ENCODE measurements around the gene ACTRT2. TPM values are rescaled to one million over a fixed set of nuclear protein-coding genes. Genes with fewer than 3 reads are reported as not detected.

The ACTRT2 gene
- total RNA-seq, 4 donors from 2014 or later, result not detected

DNA sequence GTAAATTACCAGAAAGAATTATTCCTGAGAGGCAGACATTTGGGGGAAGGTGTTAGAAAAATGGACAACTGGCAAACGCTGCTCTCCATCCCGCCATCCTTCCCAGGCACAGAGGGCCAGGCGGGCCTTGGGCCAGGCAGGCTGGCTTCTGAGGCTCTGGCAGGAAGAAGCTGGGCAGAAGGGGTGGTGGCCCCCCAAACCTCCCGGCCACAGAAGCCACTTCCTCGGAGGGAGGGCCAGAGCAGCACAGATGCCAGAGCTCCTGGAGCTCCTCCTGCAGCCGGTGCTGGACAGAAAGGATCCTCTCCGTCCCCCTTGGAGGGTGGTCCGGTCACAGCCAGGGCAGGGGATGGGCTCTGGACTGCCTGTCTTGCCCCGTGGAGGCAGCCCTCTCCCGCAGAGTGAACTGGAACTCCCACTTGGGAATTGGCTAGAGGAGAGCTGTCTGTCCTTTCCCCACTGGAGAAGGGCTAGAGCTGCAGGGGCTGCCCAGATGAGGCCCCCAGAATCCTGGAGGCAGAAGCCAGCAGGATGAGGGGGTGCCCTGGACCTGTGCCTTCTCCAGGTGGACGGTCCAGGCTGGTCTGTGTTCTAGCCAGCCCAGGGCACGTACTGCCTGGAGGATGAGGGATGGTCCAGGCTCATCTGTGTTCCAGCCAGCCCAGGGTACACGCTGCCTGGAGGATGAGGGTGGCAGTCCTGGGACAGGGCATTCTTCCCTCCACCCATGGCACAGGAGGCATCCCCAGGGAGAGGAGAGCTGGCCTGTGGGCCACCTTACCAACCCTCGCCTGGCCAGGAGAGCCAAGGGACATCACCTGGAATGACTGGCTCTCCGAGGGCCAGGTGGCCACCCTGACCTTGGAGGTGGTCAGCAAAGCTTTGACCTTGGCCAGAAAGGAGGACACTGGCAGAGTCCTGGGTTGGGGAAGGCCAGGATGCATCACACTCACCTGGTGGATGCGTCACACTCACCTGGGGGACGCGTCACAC is 47.4 kb upstream of the ACTRT2 start:
- 62% methylated on average over 6 of the region's 18 CpGs for whole genome bisulfite sequencing
- peak; percentile 46 to 64 for DNase-seq (ENCODE audit: low spot score in 2 of 2)

GRCh38 chr1:2974701-2975301 is 46.5 kb upstream of the ACTRT2 start:
- Histone ChIP-seq H3K4me1 (no peaks in the 10 kb centered on the region), H3K27ac (no peak overlapping the region), H3K9me3 (no peaks in the 10 kb centered on the region), H3K4me3 (no peak overlapping the region), H3K27me3 (peaks cover 59% of the 10 kb centered on the region), H3K36me3 (no peaks in the 10 kb centered on the region)
- WGBS, result 68% methylated on average over 15 of the region's 18 CpGs
- DNase-seq (ENCODE audit: low spot score in 2 of 2), result peak; percentile 49 to 67
- TF ChIP-seq POLR2AphosphoS5 (IDR thresholded peaks at IDR 0.05), result no peak
- TF ChIP-seq CTCF (IDR thresholded peaks at IDR 0.05), result no peak
- no peak for TF ChIP-seq EP300 (IDR thresholded peaks at IDR 0.05)
- TF ChIP-seq POLR2A (IDR thresholded peaks at IDR 0.05), result no peak

More for the DNA sequence above, 47.4 kb upstream of the ACTRT2 start:
- Histone ChIP-seq H3K36me3 (no peaks in the 10 kb centered on the region), H3K27me3 (peaks cover 60% of the 10 kb centered on the region), H3K27ac (no peak overlapping the region), H3K9me3 (no peaks in the 10 kb centered on the region), H3K4me3 (no peak overlapping the region), H3K4me1 (no peaks in the 10 kb centered on the region)
- no peak for TF ChIP-seq POLR2AphosphoS5 (IDR thresholded peaks at IDR 0.05)

DNA sequence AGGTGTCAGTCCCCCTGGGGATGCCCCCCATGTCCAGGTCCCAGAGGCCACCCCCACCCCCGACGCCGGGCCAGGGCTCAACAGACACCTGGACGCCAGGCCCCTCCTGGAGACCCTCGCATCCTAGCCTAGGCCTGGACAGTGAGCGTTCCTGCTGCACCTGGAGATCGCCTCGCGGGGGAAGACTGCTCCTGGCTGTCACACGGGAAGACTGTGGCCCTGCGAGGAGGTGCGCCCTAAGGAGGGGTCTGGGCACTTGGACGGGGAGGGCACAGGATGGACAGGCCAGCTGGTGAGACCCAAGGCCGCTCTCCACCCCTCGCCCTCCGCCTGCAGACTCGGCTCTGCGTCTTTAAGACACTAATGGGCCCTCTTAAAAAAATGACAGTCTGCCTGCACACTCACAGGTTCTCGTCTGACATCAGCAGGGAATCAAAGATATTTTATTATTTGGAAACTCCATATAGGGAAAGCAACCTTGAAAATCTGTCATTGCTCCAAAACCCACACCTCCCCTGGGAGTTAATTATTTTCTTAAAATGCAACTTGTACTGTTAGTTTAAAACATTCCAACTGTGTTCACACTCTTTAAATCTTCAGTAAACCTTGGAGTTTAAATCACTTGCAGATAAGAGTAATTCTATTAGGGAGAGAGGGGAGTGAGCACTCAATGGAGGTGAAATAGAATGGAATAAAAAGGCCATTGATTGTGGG is 45.6 kb upstream of the ACTRT2 start:
- WGBS, result 71% methylated on average over 13 of the region's 19 CpGs
- no peak overlapping the region for H3K27ac ChIP-seq
- H3K4me1 ChIP-seq, result no peaks in the 10 kb centered on the region
- H3K27me3 ChIP-seq, result peaks cover 60% of the 10 kb centered on the region
- H3K9me3 ChIP-seq, result no peaks in the 10 kb centered on the region
- no peak for TF ChIP-seq POLR2AphosphoS5 (IDR thresholded peaks at IDR 0.05)
- no peak for TF ChIP-seq POLR2A (IDR thresholded peaks at IDR 0.05)
- no peak overlapping the region for H3K4me3 ChIP-seq
- no peaks in the 10 kb centered on the region for H3K36me3 ChIP-seq
- DNase-seq (ENCODE audit: low spot score in 2 of 2), result peak; percentile 39 to 60

- Histone ChIP-seq H3K27ac (no peak overlapping the region), H3K36me3 (no peaks in the 10 kb centered on the region), H3K4me1 (no peaks in the 10 kb centered on the region), H3K9me3 (no peaks in the 10 kb centered on the region), H3K4me3 (no peak overlapping the region), H3K27me3 (peaks cover 59% of the 10 kb centered on the region)
- WGBS, result 85% methylated on average over 4 of the region's 6 CpGs
- DNase-seq (ENCODE audit: low spot score in 2 of 2), result peak; percentile 32 to 68
- TF ChIP-seq POLR2A (IDR thresholded peaks at IDR 0.05) (no peak), EP300 (IDR thresholded peaks at IDR 0.05) (no peak), POLR2AphosphoS5 (IDR thresholded peaks at IDR 0.05) (no peak), CTCF (IDR thresholded peaks at IDR 0.05) (no peak)
These were observed 45.1 kb upstream of the ACTRT2 start for GRCh38 chr1:2976180-2976562.

DNA sequence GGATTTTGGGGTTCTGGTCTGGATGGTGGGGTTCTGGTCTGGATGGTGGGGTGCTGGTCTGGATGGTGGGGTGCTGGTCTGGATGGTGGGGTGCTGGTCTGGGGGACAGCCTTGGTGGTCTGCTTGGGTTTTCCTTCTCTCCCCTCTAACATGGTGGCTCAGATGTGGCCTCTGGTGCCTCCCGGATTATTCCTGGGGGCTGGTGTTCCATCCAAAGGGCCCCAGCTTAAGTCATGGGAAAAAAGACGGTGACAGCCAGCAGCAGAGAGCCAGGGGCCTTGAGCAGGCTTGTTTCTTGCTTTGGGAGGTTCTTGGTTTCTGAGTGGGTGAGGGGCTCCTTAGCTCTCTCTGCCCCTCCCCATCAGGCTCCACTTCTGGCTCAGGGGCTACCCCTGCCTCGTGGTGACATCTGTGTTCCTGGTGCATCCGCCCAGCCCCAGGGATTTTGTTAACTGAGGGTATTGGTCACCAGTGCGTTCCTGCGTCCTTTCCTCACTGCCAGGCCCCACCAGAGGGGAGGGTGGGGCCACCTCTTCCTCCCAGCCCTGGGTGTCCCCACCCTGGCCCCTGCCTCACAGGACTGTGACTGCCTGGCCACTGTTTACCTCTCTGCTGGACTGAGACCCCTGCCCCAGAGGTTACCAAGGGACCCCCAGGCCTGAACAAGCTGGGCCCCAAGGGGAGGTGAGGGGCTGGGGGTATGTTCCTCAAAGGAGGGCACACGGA is 43.2 kb upstream of the ACTRT2 start:
- DNase-seq (ENCODE audit: low spot score in 2 of 2), result peak; percentile 30 to 56
- Histone ChIP-seq H3K9me3 (no peaks in the 10 kb centered on the region), H3K27me3 (peaks cover 58% of the 10 kb centered on the region), H3K27ac (no peak overlapping the region), H3K36me3 (no peaks in the 10 kb centered on the region), H3K4me1 (no peaks in the 10 kb centered on the region), H3K4me3 (no peak overlapping the region)
- WGBS, result 66% methylated on average over 4 of the region's 7 CpGs
- no peak for TF ChIP-seq CTCF (IDR thresholded peaks at IDR 0.05)

Measured in suprapubic skin (tissue), 4 donors.